HG02884 (cell line): ENCODE results near the gene MAP3K6.

Source experiments
- ATAC-seq: cut with Tn5 transposase; IDR thresholded peaks from one replicate; pipeline ENCODE4 v1.9.1; 2021; ENCODE audit warnings: mild to moderate bottlenecking, moderate library complexity; ENCODE audit not compliant: unreplicated experiment

Gene MAP3K6

DNA sequence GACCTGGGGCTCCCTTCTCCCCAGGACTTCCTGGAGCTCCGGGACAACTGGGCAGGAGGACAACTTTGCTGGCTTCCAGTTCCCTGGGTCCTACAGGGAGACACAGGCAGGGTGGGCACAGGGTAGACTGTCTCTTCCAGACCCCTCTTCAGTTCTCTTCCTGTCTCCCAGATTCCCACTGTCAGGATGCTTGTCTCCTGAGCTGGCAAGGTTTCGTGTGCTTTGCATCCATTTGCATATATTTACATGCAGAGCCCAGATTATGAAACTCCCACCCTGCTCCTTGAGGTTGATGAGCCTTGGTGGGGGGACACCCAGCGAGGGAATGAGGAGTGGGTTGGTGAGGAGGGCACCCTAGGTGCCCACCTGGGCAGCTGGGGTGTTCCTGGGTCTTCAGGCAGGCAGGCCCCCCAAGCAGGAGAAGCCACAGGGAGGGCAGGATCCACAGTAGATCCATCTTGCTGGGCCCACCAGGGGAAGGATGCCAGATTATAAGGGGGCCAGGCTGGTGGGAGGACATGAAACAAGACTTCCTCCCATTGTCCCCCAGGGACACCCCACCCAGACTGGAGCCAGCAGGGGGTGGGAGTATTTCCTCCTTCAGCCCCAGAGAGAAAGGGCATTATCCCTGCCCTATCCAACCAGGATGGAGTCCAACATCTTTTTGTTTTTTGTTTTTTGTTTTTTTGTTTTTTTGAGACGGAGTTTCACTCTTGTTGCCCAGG, 7.8 kb upstream of the MAP3K6 start, which contains the start of gene FCN3:
FCN3 (minus strand) TSS at position 463 of the 725 bp plus-strand sequence; CDS start at position 457, 6 bp downstream.
- no peak for ATAC-seq

GRCh38 chr1:27372808-27373690, 6.3 kb upstream of the MAP3K6 start:
- ATAC-seq, result no peak

- ATAC-seq, result no peak
Measured at GRCh38 chr1:27372022-27372807, 5.5 kb upstream of the MAP3K6 start.

DNA sequence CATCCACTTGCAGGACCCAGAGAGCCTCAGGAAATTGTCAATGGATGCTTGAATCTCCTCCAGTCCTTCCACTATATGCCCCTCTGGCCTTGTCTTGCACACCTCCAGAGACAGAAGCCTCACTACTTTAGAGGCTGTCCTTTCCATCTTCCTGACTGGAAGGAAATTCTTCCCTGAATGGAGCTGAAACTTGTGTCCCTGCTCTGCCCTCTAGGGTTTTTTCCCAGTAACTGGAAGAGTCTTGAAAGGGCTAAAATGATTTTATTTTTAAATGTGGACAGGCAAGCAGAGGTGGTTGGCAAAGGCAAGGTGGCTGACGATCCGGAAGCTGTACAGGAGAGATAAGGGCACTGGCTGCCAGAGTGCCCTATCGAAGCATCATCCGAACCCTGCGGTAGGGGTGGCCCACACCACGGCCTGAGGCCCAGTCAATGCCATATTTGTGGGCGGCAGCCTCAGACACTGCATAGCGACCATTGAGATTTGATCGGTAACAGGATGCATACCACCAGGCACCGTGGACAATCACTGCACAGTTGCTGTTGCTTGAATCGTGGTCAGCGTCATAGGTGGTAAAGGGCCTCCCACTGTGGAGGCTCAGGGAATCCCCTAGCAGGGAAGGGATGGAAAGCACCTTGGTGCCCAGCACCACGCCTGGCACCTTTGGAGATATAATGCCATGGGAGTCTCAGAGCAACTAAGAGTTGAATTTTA, 2.3 kb upstream of the MAP3K6 start:
- ATAC-seq, result no peak

DNA sequence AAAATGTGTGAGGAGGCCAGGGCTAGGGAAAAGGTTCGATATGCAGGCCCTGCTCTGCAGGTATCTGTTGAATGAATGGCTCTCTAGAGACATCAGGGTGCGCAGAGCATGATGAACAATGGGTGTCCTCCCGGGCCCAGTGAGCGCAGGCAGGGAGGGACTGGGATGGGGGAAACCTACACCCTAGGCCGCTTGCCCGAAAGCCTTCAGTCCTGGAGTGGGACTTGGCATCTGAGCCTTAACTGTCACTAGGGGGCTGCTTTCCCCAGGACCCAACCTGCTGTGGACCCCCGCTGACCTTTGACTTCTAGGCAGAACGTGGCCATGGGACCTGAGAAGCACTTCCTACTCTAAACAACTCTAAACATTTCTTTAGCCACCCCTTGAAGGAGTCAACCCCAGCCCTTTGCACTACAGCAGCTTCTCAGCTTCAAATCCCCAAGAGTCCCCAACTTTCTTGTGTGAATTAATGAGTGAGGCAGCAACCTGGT, 444 bp upstream of the MAP3K6 start:
- ATAC-seq, result no peak

- no peak for ATAC-seq
Measured at GRCh38 chr1:27366113-27366410, 699 bp downstream of the MAP3K6 start.

DNA sequence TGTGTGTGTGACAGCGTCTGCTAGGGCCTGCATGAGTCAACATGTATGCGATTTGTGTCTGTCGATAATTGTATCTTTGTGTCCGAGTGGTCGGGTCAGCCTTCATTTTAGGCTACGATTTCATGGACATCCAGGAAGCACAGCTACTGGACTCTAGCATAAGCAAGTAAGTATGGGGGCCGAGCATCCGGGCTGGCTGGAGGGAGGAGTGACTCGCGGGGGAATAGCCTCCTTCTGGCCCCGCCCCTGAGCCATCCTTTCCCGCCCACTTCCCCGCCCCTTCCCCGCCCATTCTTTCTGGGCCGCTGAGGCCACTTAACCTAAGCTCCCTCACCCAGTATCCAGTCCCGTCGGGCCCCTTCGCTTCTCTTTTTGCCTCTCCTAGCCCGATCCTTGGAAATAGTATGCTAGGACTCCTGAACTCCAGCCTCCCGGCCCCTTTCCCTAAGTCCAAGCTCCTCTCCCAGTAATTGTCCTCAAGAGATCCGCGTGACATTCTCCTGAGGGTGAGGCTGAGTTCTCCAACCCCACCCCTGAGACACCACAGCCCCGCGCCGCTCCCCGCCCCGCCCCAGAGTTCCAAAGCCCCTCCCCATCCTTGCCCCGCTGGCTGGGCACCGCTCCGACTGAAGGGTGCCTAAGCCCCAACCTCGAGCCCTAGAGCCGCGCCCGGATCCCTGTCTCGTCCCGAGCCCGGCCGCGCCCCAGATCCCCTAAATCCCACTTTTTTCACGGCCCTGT, 1.2 kb downstream of the MAP3K6 start:
- ATAC-seq, result no peak

- no peak for ATAC-seq
Measured at GRCh38 chr1:27364696-27365371, 1.9 kb downstream of the MAP3K6 start.

- ATAC-seq, result no peak
Measured at GRCh38 chr1:27363766-27364695, 2.7 kb downstream of the MAP3K6 start.

DNA sequence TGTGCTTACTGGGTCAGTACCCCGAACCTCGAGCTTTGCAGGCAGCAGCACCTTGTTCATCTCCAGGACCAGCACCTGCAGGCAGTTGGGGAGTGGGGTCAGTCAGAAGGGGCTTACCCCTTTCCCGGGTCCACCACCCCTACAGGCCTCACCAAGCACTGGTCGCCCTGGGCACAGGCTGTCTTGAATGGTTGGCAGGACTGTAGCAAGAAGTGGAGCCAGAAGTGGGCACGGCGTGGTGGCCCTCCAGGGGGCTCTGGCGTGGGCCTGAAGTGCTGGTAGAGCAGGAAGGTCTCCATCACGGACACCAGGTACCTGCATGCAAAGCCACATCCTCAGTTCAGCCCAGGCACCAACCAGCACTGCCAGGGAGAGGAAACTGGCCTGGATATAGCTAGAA, 5.2 kb downstream of the MAP3K6 start:
- ATAC-seq, result no peak

DNA sequence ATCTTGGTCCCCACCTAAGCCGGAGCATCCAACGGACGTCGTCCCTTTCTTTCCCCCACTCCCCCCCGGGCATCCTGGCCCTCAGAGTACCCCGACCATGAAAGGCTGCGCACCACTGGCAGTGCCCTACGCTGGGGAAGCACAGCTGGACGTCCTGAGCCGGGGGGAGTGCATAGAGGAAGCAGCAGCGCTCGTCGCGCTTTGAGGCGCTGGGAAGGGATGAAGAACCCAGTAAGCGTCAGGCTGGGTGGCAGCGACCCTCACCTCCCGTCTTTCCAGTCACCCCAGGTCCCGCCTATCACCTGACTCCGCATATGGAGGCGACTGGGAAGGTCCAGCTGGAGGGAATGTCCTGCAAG, 5.7 kb downstream of the MAP3K6 start:
- no peak for ATAC-seq

GRCh38 chr1:27360159-27361043, 6.4 kb downstream of the MAP3K6 start:
- no peak for ATAC-seq

DNA sequence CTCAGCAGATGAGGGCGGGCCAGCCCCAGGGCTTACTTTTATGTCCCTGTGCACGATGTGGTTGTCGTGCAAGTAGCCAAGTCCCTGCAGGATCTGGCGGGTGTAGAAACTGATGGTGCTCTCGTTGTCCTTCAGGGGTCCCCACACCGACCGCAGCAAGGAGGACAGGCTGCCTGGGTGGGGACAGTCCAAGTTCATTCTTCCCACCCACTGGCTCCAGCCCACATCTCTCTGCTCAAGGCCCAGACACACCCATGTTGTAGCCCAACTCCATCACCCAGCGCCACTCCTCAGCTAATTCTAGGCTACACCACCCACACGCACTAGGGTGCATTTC, 7.0 kb downstream of the MAP3K6 start:
- ATAC-seq, result no peak

DNA sequence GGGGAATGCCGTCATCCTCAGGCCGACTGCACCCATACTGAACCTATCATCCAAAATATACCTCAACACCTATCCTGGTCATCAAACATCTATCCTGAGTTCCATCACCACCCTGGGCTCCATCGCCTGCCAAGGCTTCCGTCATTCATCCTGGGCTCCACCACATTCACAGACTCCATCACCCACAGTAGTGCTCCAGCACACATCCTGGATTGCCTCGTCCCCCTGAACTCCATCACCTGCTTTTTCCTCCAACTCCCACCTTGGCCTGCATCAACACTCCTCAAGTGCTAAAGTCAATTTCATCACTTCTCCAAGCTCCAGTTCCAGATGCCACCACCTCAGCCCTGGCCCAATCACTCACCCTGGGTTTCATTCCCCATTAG, 7.8 kb downstream of the MAP3K6 start:
- ATAC-seq, result no peak

- no peak for ATAC-seq
Measured at GRCh38 chr1:27358038-27358927, 8.5 kb downstream of the MAP3K6 start.

- no peak for ATAC-seq
Measured at GRCh38 chr1:27357281-27358037, 9.3 kb downstream of the MAP3K6 start.
